ENCODE measurements around the gene UBE2D2.

UBE2D2 gene

DNA sequence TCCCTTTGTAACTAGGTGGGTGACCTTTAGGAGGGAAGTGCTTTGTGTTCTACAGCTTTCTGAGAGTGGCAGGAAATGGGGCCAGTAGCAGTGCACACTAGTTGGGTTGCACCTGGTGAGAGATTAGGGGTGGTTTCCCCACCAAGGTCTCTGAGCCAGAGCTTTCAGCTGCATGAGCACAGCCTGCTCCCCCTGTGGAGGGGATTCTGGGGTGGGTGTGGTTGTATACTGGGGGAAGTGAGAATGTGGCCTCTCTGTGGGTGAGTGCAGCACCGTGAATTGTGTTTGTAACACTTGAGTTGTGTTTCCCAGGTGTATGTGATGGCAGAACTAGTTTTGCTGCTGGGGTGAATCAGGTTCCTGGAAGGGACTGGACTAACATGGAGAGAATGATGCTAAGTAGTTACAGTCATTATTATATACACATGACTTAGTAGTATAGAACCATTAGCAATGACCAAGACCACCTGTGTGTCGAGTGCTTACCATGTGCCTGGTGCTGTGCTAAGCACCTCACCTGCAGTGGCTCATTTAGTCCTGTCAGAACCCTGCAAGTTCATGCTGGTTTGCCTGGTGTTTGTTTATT lies 75.2 kb downstream of the UBE2D2 start:
- DNase-seq (ENCODE audit: low spot score): no peak

DNA sequence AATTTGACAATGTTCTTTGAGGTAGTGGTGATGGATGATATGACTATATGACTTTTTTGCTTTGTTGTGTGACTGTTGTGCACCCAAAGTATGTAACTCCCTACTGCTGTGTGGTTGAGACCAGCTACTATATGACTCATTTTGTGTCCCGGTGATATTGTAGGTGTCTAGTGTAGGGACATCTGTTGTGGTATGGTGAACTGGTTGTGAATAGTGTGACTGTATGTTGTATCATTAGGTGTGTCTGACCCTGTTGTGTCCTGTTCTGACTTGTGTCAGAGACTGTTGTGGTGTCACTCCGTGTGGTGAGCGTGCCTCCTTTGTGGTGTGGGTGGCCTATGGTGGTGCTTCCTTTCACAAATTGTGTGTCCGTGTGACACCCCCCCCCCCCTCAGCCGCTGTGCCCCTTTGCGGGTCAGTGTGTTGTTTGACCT lies 75.9 kb downstream of the UBE2D2 start:
- no peak for DNase-seq (ENCODE audit: low spot score)

DNA sequence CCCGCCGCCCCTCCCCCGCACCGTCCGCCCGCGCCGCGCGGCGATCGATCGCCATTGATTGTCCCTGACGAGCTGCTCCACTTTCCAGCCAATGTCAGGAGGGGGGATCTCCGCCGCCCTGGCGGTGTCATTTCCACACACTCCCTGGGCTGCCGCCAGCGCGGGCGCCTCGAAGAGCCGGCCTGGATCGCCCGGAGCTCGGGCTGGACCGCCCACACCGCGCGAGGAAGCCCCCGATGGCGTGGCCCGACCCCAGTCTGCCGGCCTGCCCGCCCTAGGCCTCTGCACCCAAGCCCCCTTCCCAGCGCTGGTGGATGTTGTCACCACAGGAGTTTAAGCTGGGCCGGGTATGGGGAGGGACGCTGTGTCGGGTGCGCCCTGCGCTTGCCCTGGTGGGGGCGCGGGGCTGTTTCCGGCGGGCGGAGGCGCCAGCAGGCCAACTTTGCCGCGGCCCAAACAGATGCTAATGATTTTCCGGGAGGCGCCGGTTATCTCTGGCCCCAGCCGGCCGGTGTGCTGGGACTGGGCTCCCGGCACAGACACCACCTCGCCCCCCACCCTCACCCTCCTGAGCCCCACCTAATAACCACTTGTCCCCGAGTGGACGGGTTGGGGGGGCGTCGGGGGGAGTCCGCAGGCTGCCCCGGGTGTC lies 76.4 kb downstream of the UBE2D2 start:
- DNase-seq (ENCODE audit: low spot score): peak; percentile 93

DNA sequence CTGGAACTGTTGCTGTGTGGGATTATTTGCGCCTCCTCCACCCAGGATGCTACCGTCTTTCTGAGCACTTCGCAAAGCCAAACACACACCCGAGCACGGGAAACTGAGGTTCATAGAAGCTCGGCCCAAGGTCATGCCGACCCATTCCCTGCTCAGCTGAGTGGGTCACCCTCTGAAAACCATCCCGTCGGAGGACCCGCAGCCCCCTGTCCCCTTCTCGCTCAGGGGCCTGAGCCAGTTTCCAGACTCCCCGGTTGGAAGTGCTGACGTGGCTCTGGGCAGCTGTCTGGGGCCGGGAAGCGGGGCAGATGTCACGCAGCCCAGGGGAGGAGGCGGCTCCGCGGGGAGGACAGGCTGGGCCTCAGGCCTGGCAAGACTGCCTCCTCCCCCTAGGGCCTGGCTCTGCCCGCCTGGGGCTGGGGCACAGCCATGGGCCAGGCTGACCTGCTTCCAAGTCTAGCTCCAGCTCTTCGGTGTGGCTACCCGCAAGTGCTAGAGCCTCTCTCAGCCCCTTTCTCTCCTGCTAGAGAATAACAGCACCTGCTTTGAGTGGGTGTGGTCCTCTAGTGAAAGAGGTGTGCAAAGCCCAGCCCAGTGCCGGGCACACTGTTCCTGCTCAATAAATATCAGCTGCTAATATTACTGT lies 77.1 kb downstream of the UBE2D2 start:
- DNase-seq (ENCODE audit: low spot score): peak; percentile 92

DNA sequence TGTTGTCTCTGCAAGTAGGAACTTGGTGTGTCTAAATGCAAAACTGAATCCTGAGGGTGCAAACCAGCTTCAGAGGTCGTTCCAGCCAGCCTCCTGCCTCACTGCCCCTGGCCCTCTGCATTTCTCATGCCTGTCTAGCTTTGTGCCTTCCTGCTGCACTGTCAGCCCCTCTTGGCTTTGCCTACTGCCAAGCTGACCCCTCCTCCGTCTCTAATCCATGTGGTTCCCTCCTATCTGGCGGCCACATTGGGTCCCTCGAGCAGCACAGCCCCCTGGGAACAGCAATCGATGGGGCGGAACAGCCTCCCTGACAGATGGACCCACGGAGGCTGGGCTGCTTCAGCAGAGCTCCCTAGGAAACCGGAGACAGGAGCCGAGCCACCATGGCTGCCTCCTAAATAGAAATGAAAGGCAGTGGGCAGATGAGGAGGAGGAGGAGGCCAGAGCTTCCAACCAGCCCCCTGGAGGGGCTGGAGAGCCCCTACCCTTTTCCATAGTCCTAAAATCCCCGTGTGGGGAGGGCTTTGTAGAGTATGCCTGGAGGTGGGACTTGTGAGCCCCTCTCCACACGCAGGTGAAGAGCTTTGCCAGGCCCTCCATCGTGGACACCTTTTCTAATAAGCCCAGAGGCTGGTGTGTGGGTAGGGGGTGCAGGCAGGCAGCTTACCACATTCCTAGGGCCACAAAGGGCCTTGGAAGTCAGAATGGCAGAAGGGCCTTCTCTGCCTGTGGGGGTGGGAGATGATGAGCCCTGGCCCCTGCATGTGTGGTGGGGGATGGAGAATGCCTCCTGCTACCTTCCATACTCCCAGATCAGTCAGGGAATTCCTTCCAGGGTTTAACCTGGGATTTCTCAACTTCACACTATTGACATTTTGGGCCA lies 77.8 kb downstream of the UBE2D2 start:
- DNase-seq (ENCODE audit: low spot score): no peak

DNA sequence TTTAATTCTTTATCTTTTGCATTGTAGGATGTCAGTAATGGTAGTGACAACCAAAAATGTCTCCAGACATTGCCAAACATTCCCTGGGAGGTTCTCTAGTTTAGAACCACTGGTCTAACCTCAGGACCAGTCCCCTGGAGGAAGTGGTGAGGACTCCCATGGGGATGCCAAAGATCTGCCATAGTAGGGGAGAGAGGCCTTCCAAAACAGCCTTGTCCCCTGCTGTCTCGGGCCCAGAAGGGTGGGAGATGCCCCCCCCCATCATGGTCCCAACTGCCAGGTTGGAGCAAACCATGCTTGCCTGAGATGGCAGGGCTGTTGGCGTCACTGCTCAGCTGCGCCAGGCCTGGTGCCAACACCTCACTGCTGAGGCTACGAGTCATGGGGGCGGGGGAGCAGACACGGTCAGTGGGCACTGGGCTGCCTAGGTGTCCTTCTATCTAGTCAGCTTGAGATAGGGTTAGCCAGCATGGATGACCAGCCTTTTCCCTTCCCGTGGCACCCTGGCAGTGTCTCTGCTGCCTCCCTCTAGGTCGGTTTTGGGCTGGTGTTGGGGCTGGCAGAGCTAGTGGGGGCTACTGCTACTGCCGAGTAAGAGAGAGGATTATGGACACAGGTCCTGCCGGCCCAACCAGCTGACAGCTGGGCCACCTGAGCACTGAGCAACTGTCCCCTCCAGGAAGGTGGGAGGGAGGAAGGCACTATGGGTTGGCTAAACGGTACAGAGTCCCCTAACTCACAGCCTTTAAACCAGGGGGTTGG lies 78.7 kb downstream of the UBE2D2 start:
- DNase-seq (ENCODE audit: low spot score): no peak

DNA sequence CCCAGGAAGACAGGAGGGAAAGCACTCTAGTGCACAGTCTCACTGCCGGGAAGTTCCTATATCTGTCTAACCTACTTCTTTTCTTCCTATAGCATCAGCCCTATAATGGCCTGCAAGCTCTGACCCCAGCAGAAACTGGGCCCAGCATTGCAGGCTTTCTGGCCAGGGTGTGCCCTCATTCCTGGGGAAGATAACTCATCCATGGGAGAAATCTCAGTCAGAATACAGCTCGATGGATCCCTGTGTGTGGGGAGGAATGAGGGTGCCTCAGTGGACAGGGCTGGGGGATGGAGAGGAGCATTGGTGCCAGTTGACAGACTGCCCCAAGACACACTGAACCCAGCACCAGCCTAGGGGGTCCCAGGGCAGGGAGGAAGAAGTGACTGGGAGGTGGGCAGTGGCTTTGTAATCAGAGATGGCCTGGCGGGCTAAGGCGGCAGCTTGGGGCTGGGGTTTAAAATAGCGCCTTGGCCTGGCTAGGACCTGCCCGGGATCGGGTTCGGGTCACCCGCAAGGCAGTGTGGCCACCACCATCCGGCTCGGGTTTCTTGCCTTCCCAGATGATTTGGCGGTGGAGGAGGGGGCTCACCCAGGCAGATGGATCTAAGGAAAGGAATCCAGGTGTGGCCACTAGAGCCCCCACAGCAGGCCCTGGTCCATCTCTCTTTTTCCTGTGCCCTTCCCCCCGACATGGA lies 79.4 kb downstream of the UBE2D2 start:
- no peak for DNase-seq (ENCODE audit: low spot score)

DNA sequence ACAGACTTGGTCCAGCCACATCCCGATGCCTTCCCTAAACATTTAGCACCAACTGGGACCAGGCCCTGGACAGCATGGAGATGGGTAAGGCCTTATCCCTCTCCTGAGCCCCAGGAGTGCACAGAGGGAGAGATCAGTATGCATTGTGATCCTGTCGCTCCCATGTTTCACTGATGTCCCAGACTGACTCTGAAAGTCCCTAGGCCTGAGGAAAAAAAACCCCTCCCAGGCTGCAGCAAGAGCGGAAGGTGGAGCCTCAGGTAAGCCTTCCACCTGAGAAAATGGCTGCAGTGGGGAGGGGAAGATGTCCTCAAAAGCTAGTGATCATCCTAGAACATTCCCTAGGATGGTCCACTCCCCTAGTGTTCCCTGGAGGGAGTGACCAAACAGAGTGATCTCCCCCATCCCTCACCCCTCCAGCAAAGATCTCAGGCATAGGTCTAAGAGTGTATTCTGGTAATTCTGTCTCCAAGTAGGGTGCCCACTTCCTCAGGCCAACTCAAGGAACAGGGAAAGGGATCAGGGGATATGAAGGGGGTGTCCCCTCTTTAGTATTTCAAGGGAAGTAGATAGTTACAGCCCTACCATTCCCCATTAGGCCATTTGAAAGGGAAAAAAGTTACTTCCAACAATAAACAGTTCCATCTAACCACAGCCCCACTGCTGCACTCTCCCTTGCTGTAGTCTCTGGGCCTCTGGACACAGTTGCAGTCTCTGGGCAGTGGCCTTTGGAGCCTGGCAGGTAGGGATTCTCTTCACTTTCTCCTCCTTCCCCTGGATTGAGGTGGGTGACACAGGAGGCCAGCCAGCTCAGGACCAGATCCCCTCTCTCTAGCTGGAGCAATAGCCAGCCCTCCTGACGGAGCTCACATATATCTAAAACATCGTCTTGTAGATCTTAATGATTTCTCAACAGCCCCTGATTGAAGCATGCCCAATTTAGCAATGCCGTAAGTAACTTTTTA lies 80.3 kb downstream of the UBE2D2 start:
- DNase-seq (ENCODE audit: low spot score): no peak

DNA sequence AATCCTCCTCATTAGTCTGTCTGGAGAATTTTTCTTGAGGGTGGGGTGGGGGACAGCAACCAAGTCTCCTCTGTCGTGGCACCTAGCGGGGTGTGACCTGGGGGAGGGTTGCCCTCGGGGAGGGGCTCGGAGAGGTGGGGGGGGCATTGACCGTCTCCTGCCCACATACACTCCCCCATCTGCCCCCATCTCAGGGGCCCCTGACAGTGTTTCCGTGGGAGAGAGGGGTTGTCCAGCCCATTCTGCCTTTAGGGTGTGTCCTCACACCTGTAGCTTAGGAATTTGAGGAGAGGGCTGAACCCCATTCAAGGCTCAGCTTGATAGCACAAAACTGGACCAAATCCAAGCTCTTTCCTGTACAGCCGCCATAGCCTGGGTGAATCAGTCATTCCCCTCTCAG lies 81.1 kb downstream of the UBE2D2 start:
- no peak for DNase-seq (ENCODE audit: low spot score)

DNA sequence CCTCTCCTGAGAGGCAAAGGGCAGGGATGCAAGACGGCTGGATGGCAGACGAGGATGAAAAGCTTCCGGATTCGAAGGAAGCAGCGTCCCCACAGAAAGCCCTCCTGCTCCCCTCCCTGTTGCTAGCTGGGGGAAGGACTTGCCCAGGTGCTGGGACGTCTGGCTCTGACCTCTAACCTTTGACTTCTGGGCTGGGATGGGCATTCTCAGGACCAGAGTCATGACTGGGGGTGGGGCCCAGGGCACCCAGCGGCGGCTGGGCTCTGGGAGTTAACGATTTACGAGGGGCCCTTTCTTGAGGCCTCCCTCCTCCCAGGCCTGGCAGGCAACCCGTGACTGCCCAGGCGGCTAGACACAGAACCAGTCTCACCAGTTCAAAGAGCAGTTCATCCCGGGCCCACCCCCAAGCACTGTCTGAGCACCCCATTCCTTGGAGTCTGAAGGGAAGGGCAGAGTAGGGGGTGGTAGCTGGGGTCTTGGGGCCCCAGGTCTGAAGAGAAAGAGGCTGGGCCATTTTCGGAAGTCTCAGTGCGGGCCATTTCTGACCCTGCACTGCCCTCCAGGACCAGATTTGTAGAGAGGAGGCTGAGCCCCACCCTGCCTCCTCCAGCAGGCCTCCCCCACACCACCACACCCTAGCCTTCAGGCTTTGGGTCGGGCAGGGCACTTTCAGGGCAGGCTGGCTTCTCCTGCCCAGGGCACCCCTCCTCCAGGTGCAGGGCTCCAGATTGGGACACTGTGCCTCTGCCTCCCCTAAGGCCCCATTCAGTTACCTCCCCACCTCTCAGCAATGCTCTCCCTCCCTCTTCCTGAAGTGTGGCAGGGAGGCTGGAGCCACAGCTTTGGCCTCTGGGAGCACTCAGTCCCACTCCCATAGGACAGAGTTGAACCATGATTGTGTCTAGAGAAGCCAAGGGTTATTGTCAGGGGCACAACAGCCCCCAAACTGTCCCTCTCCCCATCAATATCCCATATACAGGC lies 82.0 kb downstream of the UBE2D2 start:
- no peak for DNase-seq (ENCODE audit: low spot score)

DNA sequence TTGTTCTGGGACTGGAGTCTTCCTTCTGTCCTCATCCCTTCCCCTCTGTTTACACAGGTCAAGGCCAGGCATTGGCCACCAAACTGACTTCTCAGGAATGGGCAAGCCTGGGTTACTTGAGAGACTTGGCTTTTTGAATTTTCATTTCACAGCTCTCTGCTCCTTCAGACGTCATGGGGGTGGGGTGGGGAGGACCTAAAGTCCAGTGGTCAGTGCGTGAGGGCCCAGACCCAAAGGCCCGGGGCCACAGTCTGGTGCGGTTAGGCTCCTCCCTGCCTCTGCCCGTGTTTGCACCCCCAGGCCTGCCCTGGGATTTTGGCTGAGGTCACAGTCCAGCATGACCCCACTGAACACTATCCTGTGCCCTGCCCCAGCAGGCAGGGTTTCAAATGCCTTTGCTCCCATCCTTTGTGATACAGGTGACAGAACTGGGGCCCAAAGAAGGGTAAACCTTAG lies 82.9 kb downstream of the UBE2D2 start:
- DNase-seq (ENCODE audit: low spot score): no peak

DNA sequence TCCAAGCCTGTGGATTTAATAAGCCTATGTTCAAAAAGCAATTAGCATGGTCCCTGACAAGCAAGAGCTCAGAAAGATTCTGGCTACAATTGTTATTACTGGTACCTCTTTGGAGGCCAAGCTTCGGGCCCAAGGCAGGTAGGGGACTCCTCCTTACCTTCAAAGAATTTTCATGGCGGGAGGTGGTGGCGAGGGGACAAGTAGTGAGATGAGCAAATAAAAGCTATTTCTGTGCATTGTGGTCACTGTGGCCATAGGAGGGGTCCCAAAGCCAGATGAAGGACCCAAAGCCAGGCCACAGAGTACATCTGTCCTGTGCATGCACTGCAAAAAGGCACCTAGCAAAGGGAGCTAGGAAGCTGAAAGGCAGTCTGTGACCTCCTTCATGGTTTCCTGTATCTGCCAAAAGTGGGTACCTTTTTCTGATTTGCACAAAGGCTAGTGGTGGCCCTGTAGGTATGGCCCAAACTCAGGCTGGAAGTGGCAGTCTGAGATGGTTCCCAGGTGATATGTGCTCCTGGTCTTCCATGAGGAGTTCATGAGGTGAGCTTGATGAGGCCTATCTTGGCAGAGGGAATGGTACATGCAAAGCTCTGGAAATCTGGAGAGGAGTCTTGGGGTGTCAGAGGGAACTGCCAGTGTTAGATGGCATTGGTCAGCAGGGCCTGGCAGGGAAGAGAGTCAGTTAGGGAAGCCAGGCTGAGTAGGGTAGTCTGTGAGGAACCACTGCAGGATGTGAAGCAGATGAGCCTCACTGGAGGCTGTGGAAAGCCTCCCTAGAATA lies 83.7 kb downstream of the UBE2D2 start:
- no peak for DNase-seq (ENCODE audit: low spot score)

DNA sequence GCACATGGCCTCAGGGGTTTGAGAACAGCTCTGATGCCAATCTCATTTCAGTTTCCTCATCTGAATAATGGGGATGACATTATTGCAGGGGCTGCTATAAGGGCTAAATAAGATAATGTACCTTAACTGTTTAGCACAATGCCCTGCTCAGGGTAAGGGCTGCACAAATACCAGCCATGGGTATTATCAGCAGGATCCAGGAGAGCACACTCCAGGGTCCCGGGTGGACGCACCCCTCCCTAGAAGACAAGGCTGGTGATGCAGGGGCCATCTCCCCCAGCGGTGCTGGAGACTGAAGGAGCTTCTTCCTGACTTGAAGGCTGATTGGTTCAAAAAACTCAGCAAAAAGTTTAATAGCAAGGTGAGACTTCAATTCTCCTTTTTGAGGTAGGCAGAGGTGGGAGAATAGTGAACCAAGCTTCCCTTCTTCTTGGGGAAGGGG lies 84.3 kb downstream of the UBE2D2 start:
- no peak for DNase-seq (ENCODE audit: low spot score)

DNA sequence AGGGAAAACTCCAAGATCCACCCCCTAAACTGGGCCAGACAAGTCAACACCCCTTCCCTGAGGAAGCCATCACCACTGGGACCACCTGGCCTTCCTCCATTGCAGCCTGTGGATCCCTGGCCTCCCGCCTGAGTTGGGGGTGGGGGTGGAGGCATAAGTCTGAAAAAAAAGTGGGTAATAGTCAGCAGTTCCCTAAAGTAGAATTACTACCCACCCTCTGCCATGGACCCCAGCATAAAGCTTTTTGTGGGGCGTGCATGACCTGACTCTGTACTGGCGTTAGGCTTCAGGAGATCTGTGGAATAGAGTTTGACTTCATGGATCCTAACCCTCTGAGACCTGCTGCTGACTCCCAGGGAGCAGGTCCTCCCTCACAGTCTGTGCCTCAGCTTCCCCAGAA lies 85.0 kb downstream of the UBE2D2 start:
- no peak for DNase-seq (ENCODE audit: low spot score)

DNA sequence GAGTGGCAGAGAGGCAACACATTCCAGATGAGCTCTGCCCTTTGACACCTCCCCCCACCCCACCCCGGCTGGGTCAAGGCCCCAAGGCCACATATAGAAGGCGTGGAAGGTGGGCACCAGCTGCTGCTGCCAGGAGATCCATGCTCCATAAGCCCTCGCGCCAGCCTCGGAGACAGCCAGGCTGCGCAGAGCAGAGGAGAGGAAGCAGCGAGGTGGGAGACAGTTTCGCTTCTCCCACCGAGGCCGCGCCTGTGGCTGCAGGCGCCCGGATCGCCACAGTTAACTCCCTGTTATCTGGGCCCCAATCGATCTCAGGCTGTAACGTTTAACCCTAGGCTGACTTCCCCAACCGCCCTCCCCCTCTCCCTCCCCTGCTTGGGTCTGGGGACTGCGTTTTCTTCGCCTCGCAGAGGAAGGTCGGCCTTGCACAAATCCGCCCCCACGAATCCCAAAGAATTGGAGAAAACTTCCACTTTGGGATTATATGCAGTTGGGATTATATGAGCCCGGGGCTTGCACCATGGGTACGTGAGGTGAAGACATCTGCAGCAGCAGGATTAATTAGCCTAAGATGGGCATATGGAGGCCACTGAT lies 85.9 kb downstream of the UBE2D2 start:
- DNase-seq (ENCODE audit: low spot score): no peak

DNA sequence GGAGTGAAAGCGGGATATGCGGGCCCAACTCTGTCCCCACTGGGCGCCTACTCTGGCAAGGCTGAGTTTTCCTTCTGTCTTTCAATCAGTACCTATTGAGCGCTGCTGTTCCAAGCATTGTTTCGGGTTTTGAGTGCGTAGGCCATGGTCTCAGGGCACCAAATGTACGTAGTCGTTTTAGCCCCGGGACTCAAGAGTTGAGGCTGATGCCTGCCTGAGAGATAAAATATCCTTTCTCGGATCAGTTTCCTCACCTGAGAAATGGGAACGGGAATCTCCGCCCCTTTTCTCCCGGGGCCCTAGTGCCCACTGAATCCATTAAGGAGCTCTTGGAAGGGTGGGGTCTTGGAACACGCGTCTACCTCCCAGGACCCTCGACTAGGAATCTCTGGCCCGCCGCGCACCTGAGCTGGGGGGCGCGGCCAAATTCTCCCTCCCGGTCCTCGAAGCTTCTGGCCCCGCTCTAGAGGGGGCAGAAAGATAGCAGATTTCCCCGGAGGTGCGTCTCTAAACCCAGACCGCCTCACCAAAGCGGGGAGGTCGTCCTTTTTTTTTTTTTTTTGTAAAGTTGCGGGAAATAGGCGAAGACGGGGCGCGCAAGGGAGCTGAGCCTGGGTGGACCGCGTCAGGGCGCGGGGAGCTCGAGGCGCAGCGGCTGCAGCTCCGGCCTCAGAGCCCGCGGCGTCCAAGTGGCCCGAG lies 86.5 kb downstream of the UBE2D2 start:
- DNase-seq (ENCODE audit: low spot score): no peak

All from GM03348 (cell line).